AG20443 (cell line): ENCODE measurements around the gene IL36RN.

ENCODE experiments used
- DNase-seq: peaks from one replicate; pipeline ENCODE4 v3.0.0; 2012; ENCODE audit warnings: low spot score, mixed read lengths

IL36RN gene

GRCh38 chr2:113058998-113059960, at the start of gene IL36RN:
Gene IL36RN, plus strand, starts transcription at chr2:113059198. Its CDS starts 241 bp downstream, at chr2:113059439.
- DNase-seq = no peak

GRCh38 chr2:113009622-113010021, 49.4 kb upstream of the IL36RN start:
- DNase-seq = no peak

GRCh38 chr2:113010088-113010487, 48.9 kb upstream of the IL36RN start:
- peak; percentile 42 for DNase-seq

GRCh38 chr2:113011108-113011507, 47.9 kb upstream of the IL36RN start:
- no peak for DNase-seq

DNA sequence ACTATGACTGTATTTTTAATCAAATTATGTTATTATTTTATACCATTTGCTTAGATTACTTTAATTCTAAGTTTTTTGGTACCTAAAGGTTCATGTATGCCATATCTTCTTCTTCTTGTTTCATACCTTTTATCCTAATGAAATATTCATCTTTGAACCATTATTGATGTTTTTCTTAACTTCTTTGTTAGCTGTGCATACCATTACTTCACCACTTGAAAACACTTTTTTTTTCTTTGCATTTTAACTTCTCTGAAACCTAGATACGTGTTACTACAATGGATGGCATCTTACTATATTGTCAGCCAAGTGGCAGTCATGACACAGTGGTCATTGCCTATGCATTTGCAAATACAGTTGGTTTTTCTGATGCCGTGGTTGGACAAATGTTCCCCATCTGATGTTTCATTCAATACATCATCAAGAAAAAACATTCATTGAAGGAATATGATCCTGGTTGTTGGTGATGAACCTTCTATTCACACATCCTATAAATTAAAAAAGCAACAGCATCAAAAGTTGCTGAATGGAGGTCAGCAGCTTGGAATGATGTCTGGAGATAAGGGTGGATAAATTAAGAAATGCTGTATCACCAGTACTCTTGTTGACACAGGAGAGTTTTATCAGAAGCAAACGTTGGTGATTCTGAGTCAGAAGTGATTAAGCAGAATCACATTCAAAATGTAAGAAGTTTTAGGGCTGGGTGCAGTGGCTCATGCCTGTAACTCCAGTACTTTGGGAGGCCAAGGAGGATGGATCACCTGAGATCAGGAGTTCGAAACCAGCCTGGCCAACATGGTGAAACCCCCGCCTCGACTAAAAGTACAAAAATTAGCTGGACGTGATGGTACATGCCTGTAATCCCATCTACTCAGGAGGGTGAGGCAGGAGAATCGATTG, 46.3 kb upstream of the IL36RN start:
- no peak for DNase-seq

DNA sequence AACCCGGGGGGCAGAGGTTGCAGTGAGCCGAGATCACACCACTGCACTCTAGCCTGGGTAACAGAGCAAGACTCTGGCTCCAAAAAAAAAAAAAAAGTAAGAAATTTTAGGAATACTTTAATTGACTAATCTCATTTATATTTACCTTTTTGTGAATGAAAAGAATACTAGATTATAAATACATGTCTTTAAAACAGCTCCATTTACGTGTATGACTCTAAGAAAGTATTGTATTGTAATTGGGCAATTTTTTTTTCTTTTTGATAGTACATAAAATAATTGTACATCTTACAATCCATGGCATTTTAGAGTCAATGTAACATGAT, 45.7 kb upstream of the IL36RN start:
- no peak for DNase-seq

GRCh38 chr2:113014067-113014466, 44.9 kb upstream of the IL36RN start:
- no peak for DNase-seq

GRCh38 chr2:113015042-113015441, 44.0 kb upstream of the IL36RN start:
- no peak for DNase-seq

- DNase-seq = no peak
These were observed 43.3 kb upstream of the IL36RN start for GRCh38 chr2:113015655-113016054.

DNA sequence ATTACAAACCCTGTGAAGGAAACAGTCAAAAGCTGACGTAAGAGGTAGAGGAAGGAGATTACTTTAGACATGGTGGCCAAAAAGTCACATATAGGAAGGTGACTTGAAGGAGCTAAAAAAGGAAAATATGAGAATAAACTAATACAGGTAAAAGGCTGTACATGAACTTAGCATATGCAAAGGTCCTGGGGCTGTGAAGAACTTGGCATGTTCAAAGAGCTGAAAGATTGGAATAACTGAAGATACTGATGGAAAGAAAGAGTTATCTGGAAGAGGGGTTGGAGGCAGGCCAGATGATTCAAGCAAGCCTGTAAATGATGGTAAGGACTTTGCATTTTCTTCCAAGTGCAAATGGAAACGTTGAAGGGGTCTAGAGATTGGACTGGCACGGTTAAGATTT, 40.5 kb upstream of the IL36RN start:
- DNase-seq = no peak

DNA sequence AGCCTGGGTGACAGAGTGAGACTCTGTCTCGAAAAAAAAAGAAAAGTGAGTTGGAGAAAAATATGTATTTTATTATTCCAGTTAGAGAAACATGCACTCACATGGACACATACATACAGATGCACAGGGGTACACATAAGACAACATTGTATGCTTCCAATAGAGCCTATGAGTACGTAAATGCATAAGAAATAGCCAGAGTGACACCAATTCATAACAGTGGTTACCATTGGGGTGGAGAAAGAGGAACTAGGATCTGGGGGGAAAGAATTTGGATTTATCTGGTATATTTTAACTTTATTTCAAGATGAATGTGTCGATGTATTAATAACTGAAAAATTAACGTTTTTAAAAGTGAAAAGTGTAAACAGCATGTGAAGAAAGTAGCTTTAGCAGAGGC, 37.7 kb upstream of the IL36RN start:
- no peak for DNase-seq

DNA sequence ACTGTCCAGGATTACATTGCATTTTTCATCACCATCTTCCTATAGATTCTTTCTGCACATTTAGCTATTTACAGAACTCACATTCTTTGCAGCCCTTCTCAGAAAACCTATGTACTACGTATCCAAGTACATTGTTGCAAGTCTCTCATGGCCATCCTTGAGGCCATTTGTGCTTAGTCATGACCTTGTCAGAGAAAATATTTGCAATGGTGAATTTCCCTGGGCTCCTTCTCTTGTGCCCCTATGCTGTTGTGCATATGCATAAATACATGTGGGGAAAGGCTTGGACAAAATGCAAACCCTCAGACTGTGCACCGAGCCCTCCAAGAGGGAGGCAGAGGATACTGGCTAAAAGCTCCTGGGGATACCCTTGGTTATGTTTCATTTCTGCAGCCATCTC, 34.2 kb upstream of the IL36RN start:
- no peak for DNase-seq

DNA sequence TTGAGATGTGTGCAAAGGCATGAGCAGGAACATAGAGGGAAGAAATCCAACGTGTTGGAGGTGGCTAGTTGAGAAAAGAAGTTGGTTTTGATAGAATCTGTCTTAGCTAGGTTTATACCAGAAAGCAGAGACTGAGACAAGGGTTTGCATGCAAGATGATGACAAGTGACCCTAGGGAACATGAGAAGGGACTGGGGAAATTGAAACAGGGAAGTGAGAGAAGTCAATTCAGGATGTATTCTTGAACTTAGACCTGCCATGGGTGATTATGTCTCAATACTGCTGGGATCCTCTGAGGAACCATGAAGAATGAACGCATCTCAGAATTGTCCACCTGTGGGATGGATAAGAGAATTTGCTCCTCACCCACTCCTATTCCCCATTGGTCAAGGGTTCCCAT, 33.3 kb upstream of the IL36RN start:
- no peak for DNase-seq

GRCh38 chr2:113027691-113028090, 31.3 kb upstream of the IL36RN start:
- no peak for DNase-seq

DNA sequence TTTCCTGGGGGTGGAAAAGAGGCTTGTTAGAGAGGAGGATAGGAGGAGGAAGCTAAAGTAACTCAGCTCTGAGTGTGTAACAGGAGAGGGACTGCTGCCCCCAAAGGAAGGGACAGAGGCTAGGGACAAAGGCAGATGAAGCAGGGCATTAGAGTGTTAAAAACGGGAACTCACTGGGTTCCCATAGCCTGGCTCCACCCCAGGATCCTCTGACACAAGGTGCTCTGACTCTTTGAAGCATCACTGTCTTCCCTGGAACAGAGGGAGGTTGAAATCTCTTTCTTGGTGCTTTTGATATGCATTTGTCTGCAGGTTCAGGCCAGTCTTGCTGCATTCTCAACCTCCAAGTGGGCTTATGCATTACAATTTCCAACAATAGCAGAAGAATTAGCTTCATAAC, 30.9 kb upstream of the IL36RN start:
- no peak for DNase-seq

DNA sequence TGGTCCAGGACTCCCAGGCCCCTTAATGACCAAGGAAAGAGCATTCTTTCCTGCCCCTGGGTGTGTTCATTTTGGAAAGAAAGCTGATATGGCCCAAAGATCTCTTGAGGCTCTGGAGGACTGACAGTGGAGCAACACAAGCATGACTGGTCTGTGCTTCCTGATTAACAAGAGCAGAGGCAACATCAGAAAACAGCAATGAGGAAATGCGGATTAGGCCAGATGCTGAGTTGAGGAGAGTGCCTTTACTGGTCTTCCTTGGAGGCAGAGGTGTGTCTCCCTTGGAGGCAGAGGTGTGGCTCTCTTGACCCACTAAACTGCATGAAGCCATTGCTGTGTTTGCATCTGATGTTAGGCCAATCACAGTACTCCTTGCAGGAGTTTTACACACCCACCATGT, 26.3 kb upstream of the IL36RN start:
- no peak for DNase-seq

DNA sequence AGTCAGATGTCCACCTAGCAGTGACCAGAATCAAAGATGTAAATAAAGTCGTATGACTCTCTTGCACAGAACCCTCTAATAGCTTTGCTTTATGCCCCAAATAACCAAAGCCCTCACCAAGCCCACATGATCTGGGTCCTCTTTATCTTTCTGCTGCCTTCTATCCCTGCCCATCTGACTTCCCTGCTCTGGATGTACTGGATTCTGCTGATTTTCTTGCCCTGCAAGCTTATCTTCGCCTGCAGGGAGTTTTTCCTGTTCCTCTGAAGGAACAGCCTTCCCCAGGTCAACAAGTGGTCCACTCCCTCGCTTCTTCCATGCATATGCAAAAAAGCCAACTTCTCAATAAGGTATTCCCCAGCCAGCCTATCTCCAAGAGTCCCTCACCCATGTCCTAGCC, 25.0 kb upstream of the IL36RN start:
- no peak for DNase-seq

DNA sequence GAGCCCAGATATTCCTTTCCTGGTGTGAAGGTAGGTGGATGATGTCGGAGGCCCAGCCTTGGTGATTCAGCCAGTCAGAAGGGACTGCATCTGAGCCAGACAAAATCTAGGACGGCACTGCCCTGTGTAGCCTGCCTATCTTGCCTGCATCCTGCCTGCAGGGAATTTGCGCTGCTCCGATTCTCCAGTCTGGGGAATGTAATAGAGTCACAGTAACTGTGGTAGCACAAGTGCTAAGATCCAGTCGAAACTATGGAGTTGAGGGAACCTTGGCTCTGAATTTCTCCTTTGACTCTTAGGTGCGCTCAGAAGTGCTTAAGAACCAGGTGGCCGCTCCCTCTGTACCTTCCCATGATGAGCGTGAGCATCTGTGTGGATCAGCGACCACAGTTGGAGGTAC, 22.2 kb upstream of the IL36RN start:
- DNase-seq = no peak

DNA sequence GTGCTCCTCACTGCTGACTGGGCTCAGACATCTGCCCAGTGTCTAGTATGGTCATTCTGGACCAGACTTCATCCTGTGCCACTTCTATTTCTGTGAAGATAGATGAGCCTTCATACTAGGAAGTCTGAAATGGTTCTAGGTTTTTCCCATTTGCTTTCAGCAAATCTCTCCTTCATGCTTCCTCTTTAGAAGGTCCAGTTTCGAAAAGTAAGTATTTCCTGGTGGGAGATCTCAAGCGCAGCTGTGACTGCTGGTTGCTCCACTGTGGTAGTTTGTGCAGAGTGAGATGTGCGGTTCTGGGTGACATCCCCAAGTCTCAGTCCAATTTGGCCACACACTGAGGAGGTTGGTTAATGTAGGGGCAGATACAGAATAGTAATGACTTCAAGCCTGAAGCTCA, 20.7 kb upstream of the IL36RN start:
- DNase-seq = no peak

DNA sequence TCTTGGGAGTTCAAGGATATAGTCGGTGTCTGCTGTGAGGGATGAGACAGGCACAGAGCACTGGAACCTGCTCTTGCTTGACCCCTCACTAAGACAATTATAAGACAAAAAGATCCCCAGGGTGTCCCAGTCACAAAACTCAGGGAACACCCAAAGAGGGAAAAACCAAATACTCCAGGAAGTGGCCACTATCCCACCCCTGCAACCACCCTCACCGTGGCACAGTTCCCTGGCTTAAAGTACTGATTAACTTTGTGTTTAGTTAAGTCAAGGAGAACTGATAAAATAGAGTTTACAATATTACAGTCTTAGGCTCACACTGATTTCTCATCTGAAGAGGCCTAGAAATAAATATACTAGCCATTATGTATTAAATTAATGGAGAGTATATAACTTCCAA, 19.8 kb upstream of the IL36RN start:
- no peak for DNase-seq

GRCh38 chr2:113039719-113040118, 19.3 kb upstream of the IL36RN start:
- DNase-seq = no peak

DNA sequence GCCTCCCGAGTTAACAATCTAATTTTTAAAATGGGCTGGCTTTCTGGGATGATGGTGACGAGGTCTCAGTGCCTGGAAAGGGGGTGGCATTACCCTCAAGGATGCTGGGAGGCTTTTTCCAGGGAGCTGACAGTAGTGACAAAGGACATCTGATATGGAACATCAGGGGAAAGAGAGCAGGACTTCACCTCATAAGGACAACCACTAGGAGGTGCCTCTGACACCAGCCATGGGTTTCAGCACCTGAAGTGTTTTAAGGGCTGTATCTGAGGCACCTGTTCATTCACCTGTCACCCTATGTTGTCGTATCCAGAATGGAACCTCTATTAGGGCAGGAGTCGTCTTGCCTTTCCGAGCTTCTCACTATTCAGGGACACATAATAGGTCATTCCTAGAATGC, 17.1 kb upstream of the IL36RN start:
- no peak for DNase-seq

DNA sequence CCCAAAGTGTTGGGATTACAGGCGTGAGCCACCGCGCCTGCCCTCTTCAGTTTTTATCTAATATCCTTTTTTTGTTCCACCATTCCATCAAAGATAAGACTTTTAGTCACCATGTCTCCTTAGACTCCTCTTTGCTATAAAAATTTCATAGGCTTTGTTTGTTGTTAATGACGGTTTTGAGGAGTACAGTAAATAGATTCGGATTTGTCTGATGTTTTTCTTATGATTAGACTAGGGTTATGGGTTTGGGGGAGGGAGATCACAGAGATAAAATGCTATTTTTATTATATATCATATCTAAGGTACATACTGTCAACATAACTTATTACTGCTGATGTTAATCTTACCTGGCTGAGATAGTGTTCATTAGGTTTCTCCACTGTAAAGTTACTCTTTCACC, 12.5 kb upstream of the IL36RN start:
- DNase-seq = no peak
